ENCODE measurements around the gene ECT2. TPM values are rescaled to one million over a fixed set of nuclear protein-coding genes. Genes with fewer than 3 reads are reported as not detected.

Gene ECT2
- polyA plus RNA-seq, 3 donors = 2.6 to 3.3 (median 2.7) TPM

DNA sequence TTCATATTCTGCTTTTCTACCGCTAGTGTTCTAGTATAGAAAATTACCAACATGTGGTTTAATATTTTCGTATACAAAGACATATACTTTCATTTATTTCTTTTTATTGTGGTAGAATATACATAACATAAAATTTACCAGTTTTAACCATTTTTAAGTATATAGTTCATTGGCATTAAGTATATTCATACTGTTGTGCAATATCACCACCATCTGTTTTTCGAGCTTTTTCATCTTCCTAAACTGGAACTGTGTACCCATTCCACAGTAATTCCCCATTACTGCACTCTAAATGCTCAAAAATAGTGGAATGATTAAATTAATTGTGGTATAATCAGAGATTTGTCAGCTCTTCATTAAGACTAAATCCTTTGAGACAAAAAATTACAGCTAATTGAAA is 62.9 kb downstream of the ECT2 start:
- no peak overlapping the region for H3K4me3 Mint-ChIP-seq
- Histone ChIP-seq H3K36me3 (replicated peaks in 1 of 2; ENCODE audit: control insufficient read depth in 1 of 2, insufficient read depth in 2 of 2, low read length in 2 of 2) (peaks cover 44 to 84% of the 10 kb centered on the region in 2 donors), H3K4me3 (replicated peaks in 1 of 3; ENCODE audit: low read depth in 2 of 3, low read length in 3 of 3) (no peak overlapping the region), H4K20me1 (ENCODE audit: insufficient read depth, low read length) (no peaks in the 10 kb centered on the region), H3K27me3 (ENCODE audit: control insufficient read depth in 2 of 2, insufficient read depth in 2 of 2, low read length in 2 of 2) (no peaks in the 10 kb centered on the region), H3K27ac (ENCODE audit: low read depth in 1 of 2, low read length in 2 of 2) (no peak overlapping the region), H3K9ac (ENCODE audit: insufficient read depth, low read length, poor library complexity, severe bottlenecking) (no peak overlapping the region), H2AFZ (ENCODE audit: insufficient read depth, low read depth, low read length, poor library complexity, severe bottlenecking) (no peak overlapping the region), H3K4me1 (ENCODE audit: control insufficient read depth in 1 of 2, insufficient read depth in 2 of 2, low read length in 2 of 2) (no peaks in the 10 kb centered on the region), H3K79me2 (ENCODE audit: insufficient read depth, low read length) (no peaks in the 10 kb centered on the region), H3K4me2 (replicated peaks; ENCODE audit: extremely low read depth, low read length, poor library complexity, severe bottlenecking) (no peak overlapping the region), H3K9me3 (replicated peaks in 1 of 2; ENCODE audit: control insufficient read depth in 1 of 2, insufficient read depth in 1 of 2, low read length in 2 of 2) (no peaks in the 10 kb centered on the region)
- WGBS (ENCODE audit: insufficient coverage) = no CpG with 5 or more reads among the region's 3 CpGs
- H3K27me3 Mint-ChIP-seq (ENCODE audit: low read depth in 3 of 3) = no peaks in the 10 kb centered on the region
- TF ChIP-seq, protein P1, sequence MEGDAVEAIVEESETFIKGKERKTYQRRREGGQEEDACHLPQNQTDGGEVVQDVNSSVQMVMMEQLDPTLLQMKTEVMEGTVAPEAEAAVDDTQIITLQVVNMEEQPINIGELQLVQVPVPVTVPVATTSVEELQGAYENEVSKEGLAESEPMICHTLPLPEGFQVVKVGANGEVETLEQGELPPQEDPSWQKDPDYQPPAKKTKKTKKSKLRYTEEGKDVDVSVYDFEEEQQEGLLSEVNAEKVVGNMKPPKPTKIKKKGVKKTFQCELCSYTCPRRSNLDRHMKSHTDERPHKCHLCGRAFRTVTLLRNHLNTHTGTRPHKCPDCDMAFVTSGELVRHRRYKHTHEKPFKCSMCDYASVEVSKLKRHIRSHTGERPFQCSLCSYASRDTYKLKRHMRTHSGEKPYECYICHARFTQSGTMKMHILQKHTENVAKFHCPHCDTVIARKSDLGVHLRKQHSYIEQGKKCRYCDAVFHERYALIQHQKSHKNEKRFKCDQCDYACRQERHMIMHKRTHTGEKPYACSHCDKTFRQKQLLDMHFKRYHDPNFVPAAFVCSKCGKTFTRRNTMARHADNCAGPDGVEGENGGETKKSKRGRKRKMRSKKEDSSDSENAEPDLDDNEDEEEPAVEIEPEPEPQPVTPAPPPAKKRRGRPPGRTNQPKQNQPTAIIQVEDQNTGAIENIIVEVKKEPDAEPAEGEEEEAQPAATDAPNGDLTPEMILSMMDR (IDR thresholded peaks at IDR 0.05) = no peak
- H3K27ac Mint-ChIP-seq = no peak overlapping the region
- no peaks in the 10 kb centered on the region for H3K9me3 Mint-ChIP-seq
- no peak for DNase-seq
- peaks cover 26 to 49% of the 10 kb centered on the region in 2 donors for H3K36me3 Mint-ChIP-seq
- no peaks in the 10 kb centered on the region for H3K4me1 Mint-ChIP-seq
- intact Hi-C loops (cut with micrococcal nuclease) = no loop called here

DNA sequence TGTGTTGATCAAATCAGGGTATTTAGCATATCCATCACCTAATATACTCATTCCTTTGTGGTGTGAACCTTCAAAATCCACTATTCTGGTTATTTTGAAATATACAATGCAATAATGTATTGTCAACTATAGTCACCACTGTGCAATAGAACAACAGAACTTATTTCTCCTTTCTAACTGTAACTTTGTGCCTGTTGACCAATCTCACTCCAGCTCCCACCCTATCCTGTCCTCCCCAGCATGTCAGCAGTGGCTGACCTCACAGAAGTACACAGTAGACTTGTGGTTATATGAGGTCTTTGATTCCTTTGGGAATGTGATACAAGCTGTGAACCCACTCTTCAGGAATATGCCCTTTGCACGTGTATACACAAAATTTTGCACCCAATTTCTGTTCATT is 64.2 kb downstream of the ECT2 start:
- intact Hi-C loops (cut with micrococcal nuclease) = no loop called here
- DNase-seq = no peak
- H3K79me2 ChIP-seq (ENCODE audit: insufficient read depth, low read length) = no peaks in the 10 kb centered on the region
- peaks cover 46 to 83% of the 10 kb centered on the region in 2 donors for H3K36me3 ChIP-seq (replicated peaks in 1 of 2; ENCODE audit: control insufficient read depth in 1 of 2, insufficient read depth in 2 of 2, low read length in 2 of 2)
- no peak overlapping the region for H3K4me3 ChIP-seq (replicated peaks in 1 of 3; ENCODE audit: low read depth in 2 of 3, low read length in 3 of 3)
- no peak overlapping the region for H3K9ac ChIP-seq (ENCODE audit: insufficient read depth, low read length, poor library complexity, severe bottlenecking)
- Mint-ChIP-seq H3K27me3 (ENCODE audit: low read depth in 3 of 3) (no peaks in the 10 kb centered on the region), H3K9me3 (no peaks in the 10 kb centered on the region), H3K36me3 (peaks cover 24 to 47% of the 10 kb centered on the region in 2 donors), H3K4me1 (no peaks in the 10 kb centered on the region), H3K4me3 (no peak overlapping the region), H3K27ac (peak overlapping the region in 3 of 7 donors; percentile 58 to 77 (median 72))
- H3K4me2 ChIP-seq (replicated peaks; ENCODE audit: extremely low read depth, low read length, poor library complexity, severe bottlenecking) = no peak overlapping the region
- H3K9me3 ChIP-seq (replicated peaks in 1 of 2; ENCODE audit: control insufficient read depth in 1 of 2, insufficient read depth in 1 of 2, low read length in 2 of 2) = no peaks in the 10 kb centered on the region
- H3K27me3 ChIP-seq (ENCODE audit: control insufficient read depth in 2 of 2, insufficient read depth in 2 of 2, low read length in 2 of 2) = no peaks in the 10 kb centered on the region
- H3K4me1 ChIP-seq (ENCODE audit: control insufficient read depth in 1 of 2, insufficient read depth in 2 of 2, low read length in 2 of 2) = no peaks in the 10 kb centered on the region
- TF ChIP-seq, protein P1 (IDR thresholded peaks at IDR 0.05) = no peak
- H3K27ac ChIP-seq (ENCODE audit: low read depth in 1 of 2, low read length in 2 of 2) = no peak overlapping the region
- H2AFZ ChIP-seq (ENCODE audit: insufficient read depth, low read depth, low read length, poor library complexity, severe bottlenecking) = no peak overlapping the region
- no CpG with 5 or more reads among the region's 1 CpG for WGBS (ENCODE audit: insufficient coverage)
- no peaks in the 10 kb centered on the region for H4K20me1 ChIP-seq (ENCODE audit: insufficient read depth, low read length)
